HG03342 (cell line): ENCODE results near the gene PLD1.
"Not testable (repeated sequence)": the region's sequence is repeated elsewhere in the genome, so short reads cannot be mapped to it uniquely, and the experiment has no call there.

Experiments
- ATAC-seq: cut with Tn5 transposase; IDR thresholded peaks from one replicate; pipeline ENCODE4 v1.9.1; 2021; ENCODE audit warnings: mild to moderate bottlenecking, moderate library complexity; ENCODE audit not compliant: unreplicated experiment

Gene PLD1

GRCh38 chr3:171632766-171633165 lies 177.5 kb downstream of the PLD1 start:
- no peak for ATAC-seq

- not testable (repeated sequence) for ATAC-seq
These were observed 183.5 kb downstream of the PLD1 start for GRCh38 chr3:171626799-171627198.

- no peak for ATAC-seq
These were observed 188.2 kb downstream of the PLD1 start for GRCh38 chr3:171622126-171622525.

GRCh38 chr3:171620825-171621434 lies 189.4 kb downstream of the PLD1 start:
- no peak for ATAC-seq

GRCh38 chr3:171616798-171617197 lies 193.5 kb downstream of the PLD1 start:
- no peak for ATAC-seq

- ATAC-seq, result no peak
These were observed 194.6 kb downstream of the PLD1 start for GRCh38 chr3:171615686-171616085.

GRCh38 chr3:171615281-171615680 lies 195.0 kb downstream of the PLD1 start:
- no peak for ATAC-seq

- ATAC-seq, result no peak
These were observed 195.9 kb downstream of the PLD1 start for GRCh38 chr3:171614318-171614921.

GRCh38 chr3:171607452-171607851 lies 202.8 kb downstream of the PLD1 start:
- ATAC-seq, result no peak

- no peak for ATAC-seq
These were observed 204.0 kb downstream of the PLD1 start for GRCh38 chr3:171606151-171606751.

- ATAC-seq, result no peak
These were observed 205.9 kb downstream of the PLD1 start for GRCh38 chr3:171604370-171604769.

GRCh38 chr3:171602072-171602471 lies 208.2 kb downstream of the PLD1 start:
- no peak for ATAC-seq

- ATAC-seq, result no peak
These were observed 210.3 kb downstream of the PLD1 start for GRCh38 chr3:171600030-171600429.

- no peak for ATAC-seq
These were observed 211.3 kb downstream of the PLD1 start for GRCh38 chr3:171598990-171599389.

- no peak for ATAC-seq
These were observed 217.5 kb downstream of the PLD1 start for GRCh38 chr3:171592786-171593185.

- no peak for ATAC-seq
These were observed 219.2 kb downstream of the PLD1 start for GRCh38 chr3:171591070-171591469.

- no peak for ATAC-seq
These were observed 224.0 kb downstream of the PLD1 start for GRCh38 chr3:171586274-171586673.

- no peak for ATAC-seq
These were observed 225.2 kb downstream of the PLD1 start for GRCh38 chr3:171585039-171585438.

GRCh38 chr3:171584100-171584499 lies 226.2 kb downstream of the PLD1 start:
- no peak for ATAC-seq

GRCh38 chr3:171574556-171575240 lies 235.6 kb downstream of the PLD1 start:
- no peak for ATAC-seq

- no peak for ATAC-seq
These were observed 240.6 kb downstream of the PLD1 start for GRCh38 chr3:171569571-171570132.

- no peak for ATAC-seq
These were observed 241.5 kb downstream of the PLD1 start for GRCh38 chr3:171568766-171569165.
